Measurements from ENCODE around the gene SYPL1.
"Not testable (repeated sequence)": the region's sequence is repeated elsewhere in the genome, so short reads cannot be mapped to it uniquely, and the experiment has no call there.

The SYPL1 gene

GRCh38 chr7:106112118-106112971, at the start of gene SYPL1:
Gene SYPL1, minus strand, starts transcription at chr7:106112312. Its CDS starts 104 bp downstream, at chr7:106112208.
- peak; percentile 93 for DNase-seq

GRCh38 chr7:106155027-106155426, 42.9 kb upstream of the SYPL1 start:
- no peak for DNase-seq

- DNase-seq = peak; percentile 80
Observed at GRCh38 chr7:106153891-106154449, 41.9 kb upstream of the SYPL1 start.

- no peak for DNase-seq
Observed at GRCh38 chr7:106152313-106152665, 40.2 kb upstream of the SYPL1 start.

- no peak for DNase-seq
Observed at GRCh38 chr7:106151459-106152312, 39.6 kb upstream of the SYPL1 start.

- peak; percentile 29 for DNase-seq
Observed at GRCh38 chr7:106143711-106144337, 31.7 kb upstream of the SYPL1 start.

- no peak for DNase-seq
Observed at GRCh38 chr7:106142136-106142535, 30.0 kb upstream of the SYPL1 start.

GRCh38 chr7:106140406-106141173, 28.5 kb upstream of the SYPL1 start:
- DNase-seq = no peak

GRCh38 chr7:106139265-106140251, 27.4 kb upstream of the SYPL1 start:
- no peak for DNase-seq

- DNase-seq = no peak
Observed at GRCh38 chr7:106138776-106139175, 26.7 kb upstream of the SYPL1 start.

GRCh38 chr7:106138181-106138580, 26.1 kb upstream of the SYPL1 start:
- DNase-seq = not testable (repeated sequence)

GRCh38 chr7:106134241-106134640, 22.1 kb upstream of the SYPL1 start:
- DNase-seq = no peak

GRCh38 chr7:106129291-106129690, 17.2 kb upstream of the SYPL1 start:
- no peak for DNase-seq

GRCh38 chr7:106128836-106129235, 16.7 kb upstream of the SYPL1 start:
- DNase-seq = no peak

GRCh38 chr7:106127984-106128780, 16.1 kb upstream of the SYPL1 start:
- no peak for DNase-seq

GRCh38 chr7:106126170-106126938, 14.2 kb upstream of the SYPL1 start:
- DNase-seq = peak; percentile 43

GRCh38 chr7:106125417-106125816, 13.3 kb upstream of the SYPL1 start:
- no peak for DNase-seq

GRCh38 chr7:106124186-106124585, 12.1 kb upstream of the SYPL1 start:
- DNase-seq = no peak

GRCh38 chr7:106122713-106123112, 10.6 kb upstream of the SYPL1 start:
- no peak for DNase-seq
